HG02763 (cell line): Measurements from ENCODE around the gene NOPCHAP1.
"Not testable (repeated sequence)": the region's sequence is repeated elsewhere in the genome, so short reads cannot be mapped to it uniquely, and the experiment has no call there.

Experiments
- ATAC-seq: cut with Tn5 transposase; IDR thresholded peaks from one replicate; pipeline ENCODE4 v1.9.1; 2021; ENCODE audit warnings: mild to moderate bottlenecking, moderate library complexity; ENCODE audit not compliant: unreplicated experiment

Gene NOPCHAP1, protein sequence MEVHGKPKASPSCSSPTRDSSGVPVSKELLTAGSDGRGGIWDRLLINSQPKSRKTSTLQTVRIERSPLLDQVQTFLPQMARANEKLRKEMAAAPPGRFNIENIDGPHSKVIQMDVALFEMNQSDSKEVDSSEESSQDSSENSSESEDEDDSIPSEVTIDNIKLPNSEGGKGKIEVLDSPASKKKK

DNA sequence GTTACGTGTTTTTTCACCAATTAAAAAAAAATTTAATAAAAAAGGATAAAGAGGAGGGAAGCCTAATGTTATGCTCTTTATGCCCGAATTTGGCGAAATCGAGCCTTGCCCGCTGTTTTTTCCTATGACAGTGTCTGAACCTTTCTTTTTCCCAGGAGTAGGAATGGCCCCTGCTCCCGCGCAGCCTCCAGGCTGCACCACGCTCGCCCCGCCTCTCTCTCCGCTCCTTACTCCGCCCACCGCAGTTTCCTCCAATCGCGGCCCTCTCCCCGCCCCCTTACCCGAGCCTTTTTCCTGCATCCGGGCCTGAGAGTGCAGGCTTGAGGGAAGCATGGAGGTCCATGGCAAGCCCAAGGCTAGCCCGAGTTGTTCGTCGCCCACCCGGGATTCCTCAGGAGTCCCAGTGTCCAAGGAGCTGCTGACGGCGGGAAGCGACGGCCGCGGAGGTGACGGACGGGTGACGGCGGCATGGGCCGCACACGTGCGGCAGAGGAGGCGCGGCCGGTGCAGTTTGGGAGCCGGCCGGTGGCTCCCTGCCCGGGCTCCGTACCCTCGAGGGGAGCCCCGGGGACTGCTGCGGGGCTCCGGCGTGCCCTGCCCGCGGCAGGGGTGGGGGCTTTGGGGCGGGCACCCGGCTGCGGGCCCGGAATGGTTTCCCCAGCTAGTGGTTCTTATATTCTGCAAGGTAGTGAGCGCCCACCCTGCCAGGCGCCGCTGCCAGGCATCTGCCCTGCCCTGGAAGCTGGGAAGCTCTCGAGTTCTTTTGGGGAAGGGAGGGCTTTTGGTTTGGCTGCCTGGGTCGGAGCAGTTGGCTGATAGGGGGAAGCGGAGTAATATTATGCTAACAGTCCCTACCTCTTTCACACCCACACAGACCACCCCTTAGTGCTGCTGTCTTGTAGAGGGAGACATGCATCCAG lies at the start of gene NOPCHAP1:
Gene NOPCHAP1 (plus strand): TSS at position 295 of the 920 bp plus-strand sequence. CDS start 37 bp downstream, at position 332.
- peak; percentile 99 for ATAC-seq

DNA sequence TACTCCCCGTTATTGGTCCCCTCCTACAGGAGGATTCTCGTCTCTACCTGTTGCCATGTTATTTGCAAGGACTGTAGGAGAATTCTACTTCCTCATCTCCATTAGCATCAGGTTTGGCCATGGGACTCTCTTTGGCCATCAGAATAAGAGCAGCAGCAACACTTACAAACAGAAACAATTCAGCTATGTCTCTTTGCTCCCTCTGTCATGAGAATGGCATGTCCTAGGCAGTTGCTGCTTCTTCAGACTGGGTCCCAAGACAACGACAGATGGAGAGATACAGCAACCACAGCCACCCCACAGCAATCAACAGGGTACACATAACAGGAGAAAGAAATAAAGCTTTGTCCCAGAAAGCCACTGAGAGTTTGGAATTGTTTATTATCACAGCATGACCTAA lies 47.7 kb upstream of the NOPCHAP1 start:
- ATAC-seq, result no peak

DNA sequence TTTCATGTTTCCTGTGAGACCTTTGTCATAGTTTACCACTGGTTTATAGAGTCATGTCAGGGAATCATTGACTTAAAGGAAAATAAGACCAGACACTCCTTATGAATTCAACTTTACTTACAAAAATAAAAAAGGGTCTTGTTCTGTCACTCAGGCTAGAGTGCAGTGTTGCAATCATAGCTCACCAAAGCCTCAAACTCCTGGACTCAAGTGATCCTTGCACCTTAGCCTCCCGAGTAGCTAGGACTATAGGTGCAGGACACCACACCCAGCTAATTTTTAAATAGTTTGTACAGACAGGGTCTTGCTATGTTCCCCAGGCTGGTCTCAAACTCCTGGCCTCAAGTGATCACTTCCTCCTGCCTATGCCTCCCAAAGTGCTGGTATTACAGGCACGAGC lies 47.0 kb upstream of the NOPCHAP1 start:
- ATAC-seq, result no peak

DNA sequence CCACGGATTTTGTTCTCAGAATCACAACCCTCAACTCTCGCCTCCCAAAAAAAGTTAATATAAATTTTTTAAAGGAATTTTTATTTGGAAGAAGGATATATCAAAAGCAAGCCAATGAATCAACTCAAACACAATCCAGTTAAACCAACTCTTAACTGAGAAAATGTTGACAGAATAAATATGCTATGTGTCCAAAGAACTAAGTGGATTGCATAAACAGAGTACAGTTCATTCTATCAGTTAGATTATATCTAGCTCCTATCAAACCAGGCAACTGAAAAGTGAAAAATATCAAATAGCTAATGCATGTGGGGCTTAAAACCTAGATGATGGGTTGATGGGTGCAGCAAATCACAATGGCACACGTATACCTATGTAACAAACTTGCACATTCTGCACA lies 44.7 kb upstream of the NOPCHAP1 start:
- no peak for ATAC-seq

DNA sequence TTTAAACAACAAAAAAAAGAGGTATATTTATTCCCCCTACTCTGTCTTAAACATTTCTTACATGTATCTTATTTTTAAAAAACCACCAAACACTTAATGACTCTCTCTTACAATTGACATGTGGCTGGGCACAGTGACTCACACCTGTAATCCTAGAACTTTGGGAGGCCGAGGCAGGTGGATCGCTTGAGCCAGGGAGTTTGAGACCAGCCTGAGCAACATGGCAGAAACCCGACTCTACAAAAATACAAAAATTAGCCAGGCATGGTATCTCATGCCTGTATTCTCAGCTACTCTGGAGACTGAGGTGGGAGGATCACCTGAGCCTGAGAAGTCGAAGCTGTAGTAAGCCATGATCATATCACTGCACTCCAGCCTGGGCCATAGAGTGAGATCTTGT lies 44.0 kb upstream of the NOPCHAP1 start:
- ATAC-seq, result no peak

DNA sequence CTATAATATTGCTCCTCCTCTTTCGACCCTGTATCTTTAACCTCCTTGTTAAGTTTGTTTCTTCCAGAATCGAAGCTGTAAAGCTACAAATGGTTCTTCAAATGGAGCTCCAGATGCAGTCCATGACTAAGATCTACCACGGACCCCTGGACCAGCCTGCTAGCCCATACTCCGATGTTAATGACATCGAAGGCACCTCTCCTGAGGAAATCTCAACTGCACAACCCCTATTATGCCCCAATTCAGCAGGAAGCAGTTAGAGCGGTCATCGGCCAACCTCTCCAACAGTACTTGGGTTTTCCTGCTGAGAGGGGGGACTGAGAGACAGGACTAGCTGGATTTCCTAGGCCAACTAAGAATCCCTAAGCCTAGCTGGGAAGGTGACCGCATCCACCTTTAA lies 42.7 kb upstream of the NOPCHAP1 start:
- ATAC-seq, result not testable (repeated sequence)

DNA sequence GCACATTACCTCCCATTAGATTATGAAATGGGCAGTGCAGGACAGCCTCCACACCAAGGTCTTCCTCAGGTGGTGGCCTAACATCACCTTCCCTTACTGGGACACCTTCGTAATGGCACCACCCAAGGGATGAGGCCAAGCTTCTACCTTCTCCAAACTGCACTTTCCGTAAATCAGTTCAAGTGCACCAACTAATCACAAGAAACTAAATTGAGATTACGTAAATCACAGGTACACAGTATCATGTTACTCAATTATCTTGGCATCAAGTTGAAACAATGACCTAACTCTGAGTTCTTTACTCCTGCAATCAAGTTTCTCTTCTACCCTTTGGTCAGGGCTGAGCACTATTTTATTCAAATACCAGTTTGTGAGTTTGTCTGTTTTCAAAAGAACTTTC lies 41.9 kb upstream of the NOPCHAP1 start:
- ATAC-seq, result no peak

DNA sequence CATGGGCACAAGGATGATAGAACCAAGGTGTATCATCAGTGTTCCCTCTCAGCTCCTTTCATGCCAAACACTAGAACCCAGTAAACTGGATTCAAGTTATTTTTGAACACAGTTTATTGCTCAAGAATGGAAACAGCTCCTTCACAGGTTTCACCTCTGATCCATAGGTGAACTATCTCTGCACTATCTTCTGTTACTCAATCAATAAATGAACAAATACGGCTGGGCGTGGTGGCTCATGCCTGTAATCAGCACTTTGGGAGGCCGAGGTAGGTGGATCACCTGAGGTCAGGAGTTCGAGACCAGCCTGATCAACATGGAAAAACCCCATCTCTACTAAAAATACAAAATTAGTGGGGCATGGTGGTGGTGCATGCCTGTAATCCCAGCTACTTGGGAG lies 37.4 kb upstream of the NOPCHAP1 start:
- ATAC-seq, result not testable (repeated sequence)

DNA sequence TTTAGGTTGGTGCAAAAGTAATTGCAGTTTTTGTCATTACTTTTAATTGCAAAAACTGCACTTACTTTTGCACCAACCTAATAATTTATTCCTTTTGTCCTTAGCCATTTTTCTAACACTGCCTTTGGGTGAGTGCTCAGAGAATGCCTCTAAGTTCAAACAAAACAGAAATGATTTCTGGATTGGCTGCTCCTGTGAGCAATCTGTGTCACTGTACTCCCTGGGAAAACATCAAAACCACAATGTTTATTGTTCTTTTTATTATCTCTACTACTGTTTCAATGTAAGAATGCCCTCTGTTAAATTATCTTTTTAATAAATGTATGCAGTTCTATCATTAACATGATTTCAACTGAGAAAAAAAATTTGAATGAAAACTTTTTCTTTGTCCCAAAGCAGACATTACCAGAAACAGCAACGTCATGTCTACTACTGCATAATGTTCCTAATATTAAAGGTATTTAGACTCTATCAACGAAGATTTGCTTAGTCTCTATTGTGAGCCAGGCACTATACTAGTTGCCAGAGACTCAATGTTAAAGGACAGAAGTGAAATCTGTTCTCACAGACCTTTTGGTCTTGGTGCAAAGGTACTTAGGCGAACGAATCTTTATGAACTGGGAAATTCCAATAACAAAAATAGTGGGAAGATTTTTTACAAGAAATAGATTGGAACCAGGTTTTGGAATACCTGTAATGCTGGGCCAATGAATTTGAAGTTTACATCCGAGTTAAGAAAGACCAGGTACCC lies 34.2 kb upstream of the NOPCHAP1 start:
- no peak for ATAC-seq

DNA sequence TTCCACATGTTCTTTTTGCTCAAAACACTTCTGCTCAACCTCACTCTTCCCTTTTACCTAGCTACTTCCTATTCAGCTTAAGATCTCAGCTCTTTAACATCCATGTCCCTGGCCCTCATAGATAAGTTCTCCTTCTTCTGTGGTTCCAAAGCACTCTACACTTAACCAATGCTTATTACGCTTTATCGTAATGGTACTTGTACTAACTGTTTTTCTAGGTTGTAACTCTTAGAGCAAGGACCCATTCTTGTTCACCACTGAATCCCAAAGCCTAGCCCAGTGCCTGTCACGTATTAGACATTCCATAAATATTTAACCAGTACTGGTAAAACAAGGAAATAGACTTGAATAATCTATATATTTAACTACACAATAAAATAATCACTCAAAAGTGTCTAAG lies 33.3 kb upstream of the NOPCHAP1 start:
- ATAC-seq, result no peak

DNA sequence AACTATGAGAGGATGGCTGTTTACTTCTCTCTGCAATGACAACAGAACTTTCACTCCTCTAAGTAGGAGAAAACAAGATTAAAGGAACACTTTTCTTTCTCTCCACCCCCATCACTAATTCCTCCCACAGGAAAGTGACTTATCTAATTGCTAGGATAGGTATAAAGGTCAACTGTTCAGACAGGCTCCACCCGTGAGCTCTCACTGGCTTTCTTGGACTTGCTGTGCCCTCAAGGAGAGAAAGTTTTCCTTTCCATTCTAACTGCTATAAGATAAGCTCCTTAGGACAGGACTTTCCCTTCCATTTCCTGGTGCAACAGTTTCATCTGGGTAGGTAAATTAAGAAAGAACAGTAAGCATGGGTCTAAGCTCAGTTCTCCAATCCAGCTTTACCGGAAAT lies 32.8 kb upstream of the NOPCHAP1 start:
- ATAC-seq, result no peak

DNA sequence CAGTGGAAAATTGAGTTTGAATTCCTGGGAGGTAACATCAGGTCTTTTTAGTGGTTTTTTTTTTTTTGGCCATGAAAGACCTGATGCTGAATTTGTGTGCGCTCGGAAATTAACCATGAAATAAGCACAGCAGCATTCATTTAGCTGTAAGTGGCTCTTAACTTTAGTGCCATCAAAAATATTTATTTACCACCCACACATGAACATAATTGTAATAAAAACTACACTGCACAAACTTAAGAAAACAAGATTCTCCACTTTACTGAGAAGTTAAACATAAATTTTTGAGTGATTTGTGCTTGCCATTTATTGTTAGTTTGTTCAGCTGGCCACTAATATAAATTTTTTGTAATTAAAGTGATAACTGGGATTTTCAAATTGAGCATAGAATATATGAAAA lies 30.4 kb upstream of the NOPCHAP1 start:
- no peak for ATAC-seq

DNA sequence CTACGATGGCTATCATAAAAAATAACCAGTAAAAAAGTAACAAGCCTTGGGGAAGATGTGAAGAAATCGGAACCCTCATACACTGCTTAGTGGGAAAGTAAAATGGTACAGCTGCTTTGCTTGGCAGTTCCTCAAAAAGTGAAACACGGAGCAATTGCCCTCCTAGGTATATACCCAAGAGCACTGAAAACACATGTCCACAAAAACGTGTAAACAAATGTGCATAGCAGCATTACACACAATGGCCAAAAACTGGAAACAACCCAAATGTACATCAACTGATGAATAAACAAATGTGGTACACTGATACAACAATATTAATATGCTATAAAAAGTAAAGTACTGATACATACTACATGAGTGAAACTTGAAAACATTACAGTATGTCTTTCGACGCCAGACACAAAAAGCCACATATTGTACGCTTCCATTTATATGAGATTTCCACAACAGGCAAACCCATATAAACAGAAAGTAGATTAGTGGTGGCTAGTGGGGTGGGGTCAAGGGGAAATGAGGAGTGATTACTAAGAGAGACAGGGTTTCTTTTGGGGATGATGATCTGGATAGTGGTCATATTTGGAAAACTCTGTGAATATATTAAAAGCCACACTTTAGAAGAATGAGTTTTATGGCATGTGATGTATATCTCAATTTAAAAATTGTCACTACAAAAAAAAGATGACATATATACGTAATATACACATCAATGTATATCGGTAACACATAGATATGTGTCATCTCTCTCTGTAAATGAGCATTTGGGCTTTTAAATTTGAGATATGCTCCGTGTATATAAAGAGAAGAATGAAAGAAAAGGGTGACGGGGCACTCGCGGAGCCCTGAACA lies 29.0 kb upstream of the NOPCHAP1 start:
- ATAC-seq, result no peak

DNA sequence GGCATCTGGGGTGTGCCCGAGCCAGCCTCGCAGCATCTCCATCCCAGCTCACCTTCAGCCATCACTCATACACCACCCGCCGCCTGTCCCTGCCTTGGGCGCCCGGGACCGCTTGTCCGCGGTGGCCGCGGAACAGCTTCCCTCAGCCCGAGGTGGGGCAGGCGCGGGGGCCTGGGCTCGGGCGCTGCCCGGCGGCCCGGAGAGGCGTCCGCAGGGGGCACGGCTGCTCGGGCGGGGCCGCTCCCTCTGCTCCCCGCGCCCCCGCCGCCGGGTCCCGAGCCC lies 28.5 kb upstream of the NOPCHAP1 start:
- ATAC-seq, result no peak

DNA sequence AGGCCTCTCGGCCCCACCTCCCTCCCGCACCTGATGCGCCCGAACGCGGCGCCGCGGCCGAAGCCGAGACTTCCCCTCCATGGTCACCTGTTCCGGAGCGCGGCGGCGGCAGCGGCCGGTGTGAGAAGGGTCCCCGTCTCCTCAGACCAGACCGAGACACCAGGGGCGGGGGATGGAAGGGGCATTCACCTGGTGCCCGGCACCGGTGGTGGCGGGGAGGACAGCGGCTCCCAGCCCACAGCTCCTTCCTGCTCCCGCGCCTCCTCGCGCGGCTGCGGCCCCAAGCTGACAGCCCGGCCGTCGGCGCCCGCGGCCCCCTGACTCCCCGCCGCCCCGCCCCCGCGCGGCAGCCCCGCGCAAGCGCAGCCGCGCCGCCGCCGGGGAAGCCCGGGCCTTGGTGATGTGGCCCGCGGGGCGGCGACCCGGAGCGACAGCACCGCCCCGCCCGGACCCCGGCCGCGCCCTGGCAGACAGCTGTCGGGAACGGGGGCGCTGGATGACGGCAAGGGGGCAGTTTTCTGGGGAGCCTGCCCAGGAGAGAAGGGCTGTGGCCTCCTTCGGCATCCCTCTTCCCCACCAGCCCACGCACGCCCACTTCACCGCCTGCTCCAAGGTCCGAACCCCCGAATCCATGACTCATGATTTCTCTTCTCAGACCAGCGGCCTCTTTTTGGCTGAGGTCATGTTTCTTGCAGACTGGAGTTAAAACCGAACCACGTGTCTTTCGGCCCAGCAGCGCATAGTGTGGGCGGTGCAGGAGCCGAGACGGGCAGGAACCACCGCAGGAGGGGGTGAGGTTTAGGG lies 27.9 kb upstream of the NOPCHAP1 start, which contains the start of gene SLC41A2:
Gene SLC41A2 (minus strand): TSS at position 290 of the 804 bp plus-strand sequence. CDS start 29,763 bp downstream, outside the sequence.
- peak; percentile 76 for ATAC-seq

DNA sequence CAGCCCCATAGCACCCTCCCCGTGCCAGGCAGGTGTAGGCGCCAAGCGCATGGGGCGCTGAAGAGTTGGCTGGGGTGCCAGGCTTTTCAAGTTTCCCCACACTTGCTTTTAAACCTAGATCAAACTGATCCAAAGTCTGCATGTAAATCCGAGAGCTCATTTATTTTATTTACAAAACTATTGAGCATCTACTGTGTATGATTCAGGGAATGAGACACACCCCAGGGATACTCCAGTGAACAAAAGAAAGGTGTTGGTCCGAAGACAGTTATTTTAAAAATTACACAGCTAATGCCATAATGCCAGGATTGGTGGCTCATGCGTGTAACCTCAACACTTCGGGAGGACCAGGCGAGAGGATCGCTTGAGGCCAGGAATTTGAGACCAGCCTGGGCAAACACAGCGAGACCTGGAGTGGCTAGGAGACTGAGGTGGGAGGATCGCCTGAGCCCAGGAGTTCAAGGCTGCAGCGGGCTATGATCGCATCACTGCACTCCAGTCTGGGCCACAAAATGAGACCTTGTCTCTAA lies 27.2 kb upstream of the NOPCHAP1 start:
- no peak for ATAC-seq

DNA sequence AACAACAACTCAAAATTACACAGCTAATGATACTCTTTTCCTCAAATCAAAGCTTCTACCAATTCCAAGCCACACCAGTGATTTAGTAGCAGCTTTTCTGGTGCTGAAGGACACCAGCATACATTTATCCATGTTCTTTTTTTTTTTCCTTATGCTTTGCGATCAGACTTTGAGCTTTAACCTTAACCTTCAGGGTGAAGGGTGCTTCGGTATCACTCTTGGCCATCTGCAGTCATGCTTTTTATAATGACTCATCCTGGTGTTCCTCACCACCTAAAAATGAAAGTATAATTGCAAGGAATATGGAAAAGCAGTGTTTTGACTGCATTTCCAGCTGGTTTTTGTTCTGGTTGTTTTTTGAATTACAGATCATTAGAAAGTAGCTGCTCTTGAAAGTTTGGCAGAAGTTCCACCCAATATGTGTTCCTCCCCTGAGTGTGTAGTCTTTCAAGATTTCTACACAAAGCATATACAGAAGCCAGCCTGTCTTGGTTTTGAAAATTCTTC lies 26.7 kb upstream of the NOPCHAP1 start:
- no peak for ATAC-seq

DNA sequence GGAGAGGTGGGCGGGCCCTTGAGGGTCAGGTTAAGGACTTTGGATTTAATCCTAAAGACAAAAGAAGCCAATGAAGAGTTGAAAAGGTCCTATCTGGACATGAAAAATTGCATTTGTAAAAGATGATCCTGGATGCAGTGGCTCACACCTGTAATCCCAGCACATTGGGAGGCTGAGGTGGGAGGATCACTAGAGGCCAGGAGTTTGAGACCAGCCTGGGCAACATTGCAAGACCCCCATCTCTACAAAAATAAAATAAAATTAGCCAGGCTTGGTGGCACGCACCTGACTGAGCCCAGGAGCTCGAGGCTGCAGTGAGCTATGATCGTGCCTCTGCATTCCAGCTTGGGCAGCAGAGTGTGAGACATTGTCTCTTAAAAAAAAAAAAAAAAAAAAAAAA lies 25.7 kb upstream of the NOPCHAP1 start:
- ATAC-seq, result no peak

DNA sequence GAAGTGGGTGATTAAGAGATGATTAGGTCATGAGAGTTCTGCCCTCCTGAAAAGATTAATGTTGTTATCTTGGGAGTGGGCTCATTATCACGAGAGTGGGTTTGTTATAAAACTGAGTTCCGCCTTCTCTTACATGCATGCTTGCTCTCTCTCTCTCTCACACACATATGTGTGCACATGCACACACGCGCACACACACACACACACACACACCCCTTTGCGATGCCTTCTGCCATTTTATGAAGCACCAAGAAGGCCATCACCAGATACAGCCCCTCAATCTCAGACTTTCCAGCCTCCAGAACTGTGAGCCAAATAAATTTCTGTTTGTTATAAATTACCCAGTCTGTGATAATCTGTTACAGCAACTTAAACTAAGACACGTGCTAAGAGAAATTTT lies 22.4 kb upstream of the NOPCHAP1 start:
- no peak for ATAC-seq
